ENCODE data around the gene VCY.
"Not testable (repeated sequence)": the region's sequence is repeated elsewhere in the genome, so short reads cannot be mapped to it uniquely, and the experiment has no call there.

VCY gene

GRCh38 chrY:13986373-13986772 is at the start of gene VCY:
Gene VCY, minus strand, starts transcription at chrY:13986473. Its CDS starts 33 bp downstream, at chrY:13986440.
- DNase-seq (ENCODE audit: low spot score): not testable (repeated sequence)

- DNase-seq (ENCODE audit: low spot score): not testable (repeated sequence)
These were observed 44.1 kb upstream of the VCY start for GRCh38 chrY:14030395-14030794.

GRCh38 chrY:14011916-14012315 is 25.6 kb upstream of the VCY start:
- not testable (repeated sequence) for DNase-seq (ENCODE audit: low spot score)

GRCh38 chrY:13942406-13942805 is 43.9 kb downstream of the VCY start:
- DNase-seq (ENCODE audit: low spot score): not testable (repeated sequence)

Measured in COLO829 (cell line).